ENCODE results near the gene SNAP25.

DNA sequence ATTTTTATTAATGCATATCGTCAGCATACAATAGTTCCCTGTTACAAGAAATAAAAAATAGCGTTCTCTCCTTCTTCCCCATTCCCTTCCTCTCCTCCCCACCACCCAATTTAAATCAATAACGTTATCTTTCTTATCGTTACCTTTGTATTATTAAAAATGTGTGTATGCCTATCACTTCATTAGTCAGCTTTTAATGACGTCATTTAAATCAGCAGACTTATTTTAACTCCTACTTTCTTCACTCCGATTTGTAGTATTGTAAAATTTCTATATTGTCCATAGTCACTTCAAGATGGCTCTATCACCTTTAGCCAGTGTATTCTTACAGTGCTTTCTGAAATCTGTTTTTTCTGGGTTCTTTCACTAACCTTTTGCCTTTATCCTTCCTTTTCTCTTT is 126.3 kb downstream of the SNAP25 start:
- TF ChIP-seq, protein P1, sequence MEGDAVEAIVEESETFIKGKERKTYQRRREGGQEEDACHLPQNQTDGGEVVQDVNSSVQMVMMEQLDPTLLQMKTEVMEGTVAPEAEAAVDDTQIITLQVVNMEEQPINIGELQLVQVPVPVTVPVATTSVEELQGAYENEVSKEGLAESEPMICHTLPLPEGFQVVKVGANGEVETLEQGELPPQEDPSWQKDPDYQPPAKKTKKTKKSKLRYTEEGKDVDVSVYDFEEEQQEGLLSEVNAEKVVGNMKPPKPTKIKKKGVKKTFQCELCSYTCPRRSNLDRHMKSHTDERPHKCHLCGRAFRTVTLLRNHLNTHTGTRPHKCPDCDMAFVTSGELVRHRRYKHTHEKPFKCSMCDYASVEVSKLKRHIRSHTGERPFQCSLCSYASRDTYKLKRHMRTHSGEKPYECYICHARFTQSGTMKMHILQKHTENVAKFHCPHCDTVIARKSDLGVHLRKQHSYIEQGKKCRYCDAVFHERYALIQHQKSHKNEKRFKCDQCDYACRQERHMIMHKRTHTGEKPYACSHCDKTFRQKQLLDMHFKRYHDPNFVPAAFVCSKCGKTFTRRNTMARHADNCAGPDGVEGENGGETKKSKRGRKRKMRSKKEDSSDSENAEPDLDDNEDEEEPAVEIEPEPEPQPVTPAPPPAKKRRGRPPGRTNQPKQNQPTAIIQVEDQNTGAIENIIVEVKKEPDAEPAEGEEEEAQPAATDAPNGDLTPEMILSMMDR (conservative IDR thresholded peaks at IDR 0.05; ENCODE audit: low read depth, low read length): no peak
- TF ChIP-seq EZH2 (IDR thresholded peaks at IDR 0.05; ENCODE audit: low read length, unreplicated experiment): no peak
